NCI-H1436 treated with DMSO at 0.1 percent for 48 hours (cell line): ENCODE results near the gene PDP2.

ENCODE experiments used
- DNase-seq: peaks from one replicate; lab custom pipeline; 2025; lab: John Stamatoyannopoulos, UW

Gene PDP2

GRCh38 chr16:66880288-66881013 is at the start of gene PDP2:
TSS of gene PDP2 (plus strand) at chr16:66880515. CDS start at chr16:66884285, 3,770 bp downstream.
- DNase-seq: peak; percentile 79

GRCh38 chr16:66832190-66832589 is 48.1 kb upstream of the PDP2 start:
- DNase-seq: no peak

GRCh38 chr16:66832661-66833305 is 47.5 kb upstream of the PDP2 start:
- no peak for DNase-seq

- no peak for DNase-seq
Measured at GRCh38 chr16:66834746-66835145, 45.6 kb upstream of the PDP2 start.

- DNase-seq: no peak
Measured at GRCh38 chr16:66840883-66841282, 39.4 kb upstream of the PDP2 start.

GRCh38 chr16:66841366-66841765 is 38.9 kb upstream of the PDP2 start:
- DNase-seq: no peak

GRCh38 chr16:66842765-66843164 is 37.5 kb upstream of the PDP2 start:
- no peak for DNase-seq

GRCh38 chr16:66843191-66843590 is 37.1 kb upstream of the PDP2 start:
- DNase-seq: no peak

- no peak for DNase-seq
Measured at GRCh38 chr16:66844009-66844341, 36.3 kb upstream of the PDP2 start.

GRCh38 chr16:66844342-66845079 is 35.8 kb upstream of the PDP2 start, which contains the start of gene CA7:
TSS of gene CA7 (plus strand) at chr16:66844414. CDS start at chr16:66844488, 74 bp downstream.
- no peak for DNase-seq

GRCh38 chr16:66845080-66845410 is 35.3 kb upstream of the PDP2 start:
- DNase-seq: no peak

GRCh38 chr16:66845791-66846221 is 34.5 kb upstream of the PDP2 start:
- peak; percentile 61 for DNase-seq

- no peak for DNase-seq
Measured at GRCh38 chr16:66846266-66846665, 34.0 kb upstream of the PDP2 start.

- DNase-seq: no peak
Measured at GRCh38 chr16:66846831-66847230, 33.5 kb upstream of the PDP2 start.

GRCh38 chr16:66847533-66848067 is 32.7 kb upstream of the PDP2 start:
- DNase-seq: no peak

- DNase-seq: no peak
Measured at GRCh38 chr16:66848172-66848571, 32.1 kb upstream of the PDP2 start.

GRCh38 chr16:66849021-66849420 is 31.3 kb upstream of the PDP2 start:
- DNase-seq: no peak

GRCh38 chr16:66849549-66849948 is 30.8 kb upstream of the PDP2 start:
- DNase-seq: no peak

GRCh38 chr16:66850115-66850815 is 30.1 kb upstream of the PDP2 start:
- no peak for DNase-seq

GRCh38 chr16:66851166-66851964 is 28.9 kb upstream of the PDP2 start:
- DNase-seq: no peak
